Activated CD8-positive, alpha-beta memory T cell treated with anti-CD3 and anti-CD28 coated beads, Interleukin-2, amount 10 ng/mL, durations not matched to agents 7 days and 5 days (primary cell): ENCODE results near the gene SRP68. TPM values are rescaled to one million over a fixed set of nuclear protein-coding genes. Genes with fewer than 3 reads are reported as not detected.

Experiments
- ATAC-seq: fragments of 150-1000 bp; cut with Tn5 transposase; one replicate; pipeline ENCODE4 v1.10.0; 2021; ENCODE audit warnings: moderate library complexity
- CTCF ChIA-PET: fragments of 350-600 bp; sonication (Branson Sonifier 250); formaldehyde crosslinking; loops from one replicate; lab custom pipeline; 2021; ENCODE audit warnings: antibody characterized with exemption; lab: Charles Lee
- DNase-seq: peaks from one replicate; pipeline ENCODE4 v3.0.0-alpha.2; 2020
- H3K27ac Mint-ChIP-seq: one replicate; pipeline ENCODE4 v1.8.0; 2021; ENCODE audit warnings: mild to moderate bottlenecking, mixed read lengths
- H3K27me3 Mint-ChIP-seq: one replicate; pipeline ENCODE4 v1.8.0; 2021; ENCODE audit warnings: mixed read lengths
- H3K36me3 Mint-ChIP-seq: one replicate; pipeline ENCODE4 v1.8.0; 2021; ENCODE audit warnings: mild to moderate bottlenecking, mixed read lengths
- H3K4me1 Mint-ChIP-seq: one replicate; pipeline ENCODE4 v1.8.0; 2021; ENCODE audit warnings: mixed read lengths
- H3K4me3 Mint-ChIP-seq: one replicate; pipeline ENCODE4 v1.8.0; 2021; ENCODE audit warnings: mild to moderate bottlenecking, moderate library complexity, mixed read lengths
- H3K9me3 Mint-ChIP-seq: one replicate; pipeline ENCODE4 v1.8.0; 2022; ENCODE audit warnings: low read depth, mixed read lengths
- total RNA-seq, 2 experiments: library from RNA; stranded (reverse); gene quantifications; one replicate each; pipeline ENCODE4 v1.2.3, GENCODE V29; 2021

SRP68 gene
- total RNA-seq, 2 experiments from 2014 or later: 92.0 to 116 TPM

GRCh38 chr17:76086384-76086783, 14.1 kb upstream of the SRP68 start:
- no peaks in the 10 kb centered on the region for H3K4me1 Mint-ChIP-seq
- no peak overlapping the region for H3K4me3 Mint-ChIP-seq
- ATAC-seq (no peak), DNase-seq (no peak)
- H3K9me3 Mint-ChIP-seq: no peaks in the 10 kb centered on the region
- H3K27ac Mint-ChIP-seq: no peak overlapping the region
- CTCF ChIA-PET: no interaction called here
- no peaks in the 10 kb centered on the region for H3K27me3 Mint-ChIP-seq
- H3K36me3 Mint-ChIP-seq: peaks cover 10% of the 10 kb centered on the region

DNA sequence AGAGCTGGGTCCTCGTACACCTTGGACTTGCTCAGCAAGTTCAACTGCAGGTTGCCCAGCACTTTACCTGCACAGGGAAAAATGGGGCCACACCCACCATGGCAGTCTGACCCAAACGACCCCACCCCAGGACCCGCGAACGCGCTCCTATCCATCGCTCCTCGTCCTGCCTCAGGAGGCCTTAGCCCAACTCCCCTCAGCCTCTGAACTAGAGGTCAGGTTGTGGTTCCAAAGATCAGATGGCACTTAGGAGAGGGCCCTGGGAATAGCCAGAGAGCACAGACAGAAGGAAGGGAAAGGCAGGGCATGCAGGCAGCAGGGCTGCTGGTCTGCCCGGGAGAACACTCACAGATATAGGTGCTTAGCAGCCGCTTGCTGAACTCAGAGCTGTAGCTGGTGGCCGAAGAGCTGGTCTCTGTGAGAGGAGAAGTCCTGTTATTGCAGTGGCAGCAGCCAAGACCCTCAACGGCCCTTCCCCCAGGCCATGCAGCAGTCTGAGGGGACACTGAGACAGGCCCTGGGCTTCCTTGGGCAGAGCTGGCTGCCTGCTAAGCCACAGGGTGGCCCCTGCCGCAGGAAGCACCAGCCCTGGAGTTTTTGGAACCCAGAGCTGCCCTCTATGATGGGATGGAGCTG, 13.5 kb upstream of the SRP68 start:
- H3K27me3 Mint-ChIP-seq: no peaks in the 10 kb centered on the region
- no peaks in the 10 kb centered on the region for H3K9me3 Mint-ChIP-seq
- no peak overlapping the region for H3K4me3 Mint-ChIP-seq
- peaks cover 10% of the 10 kb centered on the region for H3K36me3 Mint-ChIP-seq
- ATAC-seq (no peak), DNase-seq (no peak)
- H3K27ac Mint-ChIP-seq: no peak overlapping the region
- H3K4me1 Mint-ChIP-seq: no peaks in the 10 kb centered on the region
- CTCF ChIA-PET: interaction anchor here (0.6 kb wide), 1 partner anchor 72 kb away, joined by 3 read pairs; no protein-coding TSS in a partner anchor

DNA sequence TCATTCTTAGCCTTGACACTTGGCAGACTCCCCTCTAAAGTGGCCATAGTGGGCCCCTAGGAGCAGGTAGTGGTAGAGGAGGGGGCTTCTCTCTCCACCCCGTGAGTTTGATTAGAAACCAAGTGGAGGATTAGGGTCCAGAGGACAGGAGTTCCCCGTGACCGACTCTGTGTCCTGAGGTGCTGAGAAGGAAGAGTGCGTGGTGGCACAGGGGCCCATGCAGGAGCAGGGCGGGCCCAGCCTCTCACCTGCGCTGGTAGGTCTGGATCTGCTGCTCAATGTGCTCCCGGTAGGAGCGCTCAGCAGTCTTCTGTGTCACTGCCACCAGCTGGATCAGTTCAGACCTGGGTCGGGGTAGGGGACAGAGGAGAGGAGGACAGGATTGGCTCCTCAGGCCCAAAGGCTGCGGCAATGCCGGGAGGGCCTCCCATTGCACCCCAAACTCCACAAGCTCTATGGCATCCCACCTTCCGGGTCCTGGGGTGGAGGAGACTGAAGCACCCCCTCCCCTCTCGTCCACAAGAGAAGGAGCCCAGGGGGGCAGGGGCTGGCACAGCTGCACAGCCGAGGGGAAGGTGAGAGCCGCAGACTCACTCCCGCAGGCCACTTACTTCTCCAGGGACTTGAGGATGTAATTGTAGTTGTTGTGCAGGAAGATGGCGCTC, 12.9 kb upstream of the SRP68 start:
- Mint-ChIP-seq H3K27me3 (peaks cover 3% of the 10 kb centered on the region), H3K27ac (no peak overlapping the region), H3K4me3 (no peak overlapping the region), H3K4me1 (no peaks in the 10 kb centered on the region), H3K36me3 (peaks cover 10% of the 10 kb centered on the region), H3K9me3 (no peaks in the 10 kb centered on the region)
- DNase-seq (no peak), ATAC-seq (no peak)
- CTCF ChIA-PET: interaction anchor here (0.6 kb wide), 1 partner anchor 71 kb away, joined by 3 read pairs; no protein-coding TSS in a partner anchor

DNA sequence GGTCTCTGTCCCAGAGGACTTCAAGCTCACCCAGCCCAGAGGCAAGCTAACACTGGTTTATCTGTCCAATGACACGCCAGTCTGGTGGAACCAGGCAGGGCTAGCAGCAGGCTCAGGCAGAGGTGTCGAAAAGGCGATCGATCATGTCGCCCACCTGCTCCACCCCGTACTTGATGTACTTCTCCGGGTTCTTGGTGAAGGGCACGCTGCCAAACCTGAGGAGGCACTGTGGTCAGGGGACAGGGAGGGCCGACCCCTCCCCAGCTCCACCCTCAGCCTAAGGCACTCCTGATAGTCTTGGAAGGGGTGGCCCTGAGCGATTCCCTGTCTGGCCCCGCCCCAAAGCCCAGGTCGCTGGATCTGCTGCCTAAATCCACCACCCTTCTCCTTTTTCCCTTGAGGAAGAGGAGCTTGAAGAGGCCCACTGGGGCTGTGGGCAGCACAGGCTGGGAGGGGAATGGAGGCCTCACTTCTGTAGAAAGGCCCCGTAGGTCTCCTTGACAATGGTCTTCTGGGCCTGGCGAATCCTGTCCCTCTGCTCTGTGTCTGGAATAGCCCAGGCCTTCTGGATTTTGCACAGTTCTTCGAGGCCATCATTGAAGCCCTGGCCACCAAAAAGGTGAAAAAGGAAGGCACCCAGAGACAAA, 11.3 kb upstream of the SRP68 start:
- CTCF ChIA-PET: interaction anchor here (1.6 kb wide), 1 partner anchor 71 kb away, joined by 3 read pairs; no protein-coding TSS in a partner anchor
- DNase-seq (no peak), ATAC-seq (no peak)
- Mint-ChIP-seq H3K27me3 (peaks cover 13% of the 10 kb centered on the region), H3K4me3 (no peak overlapping the region), H3K36me3 (peaks cover 6% of the 10 kb centered on the region), H3K9me3 (no peaks in the 10 kb centered on the region), H3K27ac (peak overlapping the region; percentile 11), H3K4me1 (peaks cover 2% of the 10 kb centered on the region)

DNA sequence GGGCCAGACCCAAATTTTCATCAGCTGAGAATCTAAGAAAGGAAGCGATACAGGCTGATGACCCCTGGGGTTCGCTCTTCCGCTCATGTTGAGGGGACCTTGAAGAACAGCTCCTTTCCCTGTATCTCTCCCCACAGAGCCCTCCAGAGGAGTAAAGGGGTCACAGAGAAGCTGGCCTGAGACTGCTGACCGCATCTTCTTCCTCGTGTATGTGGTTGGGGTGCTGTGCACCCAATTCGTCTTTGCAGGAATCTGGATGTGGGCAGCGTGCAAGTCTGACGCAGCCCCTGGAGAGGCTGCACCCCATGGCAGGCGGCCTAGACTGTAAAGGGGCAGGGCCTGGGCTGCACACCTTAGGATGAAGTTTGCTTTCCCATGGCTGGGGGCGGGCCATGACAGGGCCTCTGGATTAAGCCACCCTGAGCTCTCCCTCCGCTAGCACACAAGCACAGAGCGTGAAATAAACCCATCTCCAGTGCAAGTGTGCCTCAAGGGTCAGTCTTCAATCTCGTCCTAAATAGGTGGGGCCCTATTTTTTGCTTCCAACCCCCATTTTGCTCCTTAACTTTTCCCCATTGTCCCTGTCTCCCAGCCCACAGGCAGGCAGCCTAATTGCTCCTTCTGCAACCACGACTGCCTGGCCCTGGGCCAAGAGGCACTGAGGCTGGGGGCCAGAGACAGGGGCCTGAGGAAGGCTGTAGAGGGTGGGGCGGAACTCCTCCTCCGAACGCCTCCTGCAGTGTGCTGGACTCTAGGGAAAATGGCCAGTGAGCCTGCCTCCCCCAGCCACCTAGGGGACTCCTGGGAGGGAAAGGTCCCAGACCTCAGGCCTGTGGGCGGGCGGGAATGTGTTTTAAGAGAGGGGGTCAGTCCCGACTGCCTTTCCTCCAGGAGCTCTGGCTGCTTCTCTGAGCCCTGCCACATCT, 10.3 kb upstream of the SRP68 start:
- peaks cover 5% of the 10 kb centered on the region for H3K36me3 Mint-ChIP-seq
- ATAC-seq (no peak), DNase-seq (no peak)
- no peak overlapping the region for H3K4me3 Mint-ChIP-seq
- H3K27me3 Mint-ChIP-seq: peaks cover 21% of the 10 kb centered on the region
- CTCF ChIA-PET: interaction anchor here (1.6 kb wide), 1 partner anchor 70 kb away, joined by 3 read pairs; no protein-coding TSS in a partner anchor
- H3K4me1 Mint-ChIP-seq: peaks cover 2% of the 10 kb centered on the region
- H3K9me3 Mint-ChIP-seq: no peaks in the 10 kb centered on the region
- H3K27ac Mint-ChIP-seq: no peak overlapping the region

- Mint-ChIP-seq H3K27ac (no peak overlapping the region), H3K4me3 (no peak overlapping the region), H3K4me1 (peaks cover 7% of the 10 kb centered on the region), H3K36me3 (peaks cover 6% of the 10 kb centered on the region), H3K9me3 (no peaks in the 10 kb centered on the region), H3K27me3 (peaks cover 32% of the 10 kb centered on the region)
- no peak for ATAC-seq
- no peak for DNase-seq
- CTCF ChIA-PET: no interaction called here
These were observed 9.2 kb upstream of the SRP68 start for GRCh38 chr17:76081295-76082210.

GRCh38 chr17:76080768-76081287, 8.5 kb upstream of the SRP68 start:
- CTCF ChIA-PET: no interaction called here
- DNase-seq (no peak), ATAC-seq (no peak)
- Mint-ChIP-seq H3K27ac (no peak overlapping the region), H3K27me3 (peaks cover 39% of the 10 kb centered on the region), H3K9me3 (no peaks in the 10 kb centered on the region), H3K4me3 (no peak overlapping the region), H3K4me1 (peaks cover 13% of the 10 kb centered on the region), H3K36me3 (peaks cover 6% of the 10 kb centered on the region)

GRCh38 chr17:76079956-76080767, 7.8 kb upstream of the SRP68 start:
- ATAC-seq (no peak), DNase-seq (no peak)
- Mint-ChIP-seq H3K36me3 (peaks cover 6% of the 10 kb centered on the region), H3K4me3 (no peak overlapping the region), H3K9me3 (no peaks in the 10 kb centered on the region), H3K27ac (no peak overlapping the region), H3K27me3 (peaks cover 46% of the 10 kb centered on the region), H3K4me1 (peaks cover 16% of the 10 kb centered on the region)
- CTCF ChIA-PET: interaction anchor here (0.7 to 2.7 kb wide), 3 partner anchors 13 to 223 kb away, joined by 3 to 7 read pairs (median 4); partner anchors contain the start of gene EXOC7

DNA sequence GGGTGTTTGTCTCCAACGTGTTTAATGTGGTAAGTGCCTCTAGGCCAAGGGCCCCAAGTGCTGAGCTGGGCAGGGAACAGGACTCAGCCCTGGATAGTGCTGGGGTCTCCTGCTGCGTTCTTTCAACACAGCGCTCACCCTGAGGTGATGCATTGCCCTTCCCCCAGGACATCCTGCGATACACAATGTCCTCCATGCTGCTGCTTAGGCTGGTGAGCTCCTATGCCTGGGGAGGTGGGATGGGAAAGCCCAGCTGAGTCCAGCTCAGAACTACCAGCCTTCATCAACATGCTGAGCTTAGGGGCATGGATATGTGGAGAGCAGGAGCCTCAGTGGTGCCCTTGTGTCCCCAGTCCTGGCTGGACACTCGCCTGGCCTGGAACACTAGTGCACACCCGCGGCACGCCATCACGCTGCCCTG, 7.2 kb upstream of the SRP68 start:
- Mint-ChIP-seq H3K27me3 (peaks cover 52% of the 10 kb centered on the region), H3K36me3 (peaks cover 6% of the 10 kb centered on the region)
- CTCF ChIA-PET: interaction anchor here (0.7 to 2.7 kb wide), 3 partner anchors 14 to 224 kb away, joined by 3 to 7 read pairs (median 4); partner anchors contain the start of gene EXOC7

DNA sequence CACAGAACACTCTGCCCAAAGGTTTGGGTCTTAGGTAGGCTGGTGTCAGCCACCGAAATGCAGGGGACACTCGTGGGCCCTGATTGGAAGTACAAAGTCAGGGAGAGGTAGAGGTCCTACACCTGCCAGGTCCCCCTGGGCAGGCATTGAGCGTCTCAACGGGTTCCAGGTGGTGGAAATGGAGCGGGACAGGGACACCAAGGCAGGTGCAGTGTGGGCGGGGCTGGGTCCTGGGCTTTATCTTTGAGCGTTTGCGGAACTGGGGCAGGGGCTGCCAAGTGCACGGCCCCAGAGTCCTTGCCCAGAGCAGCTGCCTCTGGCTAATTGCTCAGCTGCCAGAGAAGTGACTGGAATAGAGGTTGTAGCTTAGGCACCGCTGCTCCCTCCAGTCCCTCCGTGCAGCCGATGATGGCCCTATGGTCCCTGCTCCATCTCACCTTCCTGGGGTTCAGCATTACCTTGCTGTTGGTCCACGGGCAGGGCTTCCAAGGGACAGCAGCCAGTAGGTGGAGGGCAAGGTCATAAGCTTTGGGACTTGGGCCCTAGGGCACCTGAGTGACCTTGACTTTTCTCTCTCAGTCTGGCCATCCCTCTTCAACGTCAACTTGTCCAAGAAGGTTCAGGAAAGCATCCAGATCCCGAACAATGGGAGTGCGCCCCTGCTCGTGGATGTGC, 6.7 kb upstream of the SRP68 start, which contains the start of gene ZACN:
Gene ZACN (plus strand): TSS at position 323 of the 675 bp plus-strand sequence. CDS start 83 bp downstream, at position 406.
- H3K4me3 Mint-ChIP-seq: no peak within 1 kb of the TSS

More for the DNA sequence above, 7.2 kb upstream of the SRP68 start:
- ATAC-seq: no peak
- peaks cover 20% of the 10 kb centered on the region for H3K4me1 Mint-ChIP-seq
- no peaks in the 10 kb centered on the region for H3K9me3 Mint-ChIP-seq
- no peak overlapping the region for H3K27ac Mint-ChIP-seq
- no peak overlapping the region for H3K4me3 Mint-ChIP-seq
- DNase-seq: no peak

More for the DNA sequence above, 6.7 kb upstream of the SRP68 start, which contains the start of gene ZACN:
- H3K27ac Mint-ChIP-seq: no peak within 1 kb of the TSS
- H3K27me3 Mint-ChIP-seq: peaks cover 54% of the 10 kb centered on the region
- peaks cover 20% of the 10 kb centered on the region for H3K4me1 Mint-ChIP-seq
- peaks cover 3% of the 10 kb centered on the region for H3K36me3 Mint-ChIP-seq
- H3K9me3 Mint-ChIP-seq: no peaks in the 10 kb centered on the region
- DNase-seq (no peak), ATAC-seq (no peak)
- CTCF ChIA-PET: interaction anchor here (0.7 to 2.7 kb wide), 4 partner anchors 14 to 224 kb away, joined by 3 to 7 read pairs (median 4); partner anchors contain the start of gene EXOC7
